Measurements from ENCODE around the gene USP31.

Gene USP31

GRCh38 chr16:23131436-23131835 is 17.8 kb downstream of the USP31 start:
- TF ChIP-seq CTCF (IDR thresholded peaks at IDR 0.05; ENCODE audit: control insufficient read depth, extremely low read depth, insufficient read depth), result no peak
- no peak for DNase-seq (ENCODE audit: low read depth)
- no peak overlapping the region for H3K4me3 ChIP-seq (ENCODE audit: low read depth, low read length)

- no peak for DNase-seq (ENCODE audit: low read depth)
- TF ChIP-seq CTCF (IDR thresholded peaks at IDR 0.05; ENCODE audit: control insufficient read depth, extremely low read depth, insufficient read depth), result no peak
- no peak overlapping the region for H3K4me3 ChIP-seq (ENCODE audit: low read depth, low read length)
Measured at GRCh38 chr16:23131036-23131435, 18.2 kb downstream of the USP31 start.

- no peak overlapping the region for H3K4me3 ChIP-seq (ENCODE audit: low read depth, low read length)
- no peak for DNase-seq (ENCODE audit: low read depth)
- TF ChIP-seq CTCF (IDR thresholded peaks at IDR 0.05; ENCODE audit: control insufficient read depth, extremely low read depth, insufficient read depth), result no peak
Measured at GRCh38 chr16:23129686-23130085, 19.6 kb downstream of the USP31 start.

- no peak overlapping the region for H3K4me3 ChIP-seq (ENCODE audit: low read depth, low read length)
- DNase-seq (ENCODE audit: low read depth), result no peak
- no peak for TF ChIP-seq CTCF (IDR thresholded peaks at IDR 0.05; ENCODE audit: control insufficient read depth, extremely low read depth, insufficient read depth)
Measured at GRCh38 chr16:23128056-23128455, 21.2 kb downstream of the USP31 start.

GRCh38 chr16:23125277-23125676 is 24.0 kb downstream of the USP31 start:
- no peak for TF ChIP-seq CTCF (IDR thresholded peaks at IDR 0.05; ENCODE audit: control insufficient read depth, extremely low read depth, insufficient read depth)
- no peak overlapping the region for H3K4me3 ChIP-seq (ENCODE audit: low read depth, low read length)
- DNase-seq (ENCODE audit: low read depth), result no peak

- DNase-seq (ENCODE audit: low read depth), result no peak
- H3K4me3 ChIP-seq (ENCODE audit: low read depth, low read length), result no peak overlapping the region
- TF ChIP-seq CTCF (IDR thresholded peaks at IDR 0.05; ENCODE audit: control insufficient read depth, extremely low read depth, insufficient read depth), result no peak
Measured at GRCh38 chr16:23124315-23124714, 24.9 kb downstream of the USP31 start.

GRCh38 chr16:23122144-23122543 is 27.1 kb downstream of the USP31 start:
- no peak for DNase-seq (ENCODE audit: low read depth)
- no peak overlapping the region for H3K4me3 ChIP-seq (ENCODE audit: low read depth, low read length)
- no peak for TF ChIP-seq CTCF (IDR thresholded peaks at IDR 0.05; ENCODE audit: control insufficient read depth, extremely low read depth, insufficient read depth)
